Loucy (cell line): ENCODE data around the gene FUT7.

Experiments used
- H2AFZ ChIP-seq: fragments of 200-600 bp; sonication (generic); 2 replicates; pipeline ENCODE4 v1.6.0; 2016; ENCODE audit warnings: antibody characterized with exemption, mild to moderate bottlenecking, low read length, moderate library complexity
- H3F3A ChIP-seq: fragments of 200-600 bp; 2 replicates; pipeline ENCODE4 v1.6.0; 2016; ENCODE audit warnings: antibody characterized with exemption, low read depth, mild to moderate bottlenecking
- H3K27me3 ChIP-seq: fragments of 200-600 bp; sonication (generic); 2 replicates; pipeline ENCODE4 v1.6.1; 2014; ENCODE audit warnings: low read length, mild to moderate bottlenecking; ENCODE audit not compliant: insufficient read depth, poor library complexity, severe bottlenecking
- H3K36me3 ChIP-seq: fragments of 200-600 bp; sonication (generic); 2 replicates; pipeline ENCODE4 v1.6.1; 2016; ENCODE audit warnings: low read length; ENCODE audit not compliant: insufficient read depth
- H3K4me1 ChIP-seq: fragments of 200-600 bp; sonication (generic); 2 replicates; pipeline ENCODE4 v1.5.1; 2014; ENCODE audit warnings: low read length, mild to moderate bottlenecking; ENCODE audit not compliant: insufficient read depth, poor library complexity, severe bottlenecking
- H3K4me2 ChIP-seq: fragments of 200-600 bp; sonication (generic); 2 replicates; pipeline ENCODE4 v1.6.0; 2014; ENCODE audit warnings: antibody characterized with exemption, low read length, low read depth, mild to moderate bottlenecking; ENCODE audit not compliant: poor library complexity, severe bottlenecking
- H3K4me3 ChIP-seq: fragments of 200-600 bp; sonication (generic); 2 replicates; pipeline ENCODE4 v1.5.1; 2014; ENCODE audit warnings: low read length, mild to moderate bottlenecking, mixed read lengths; ENCODE audit not compliant: poor library complexity, severe bottlenecking
- H3K79me2 ChIP-seq: fragments of 200-600 bp; sonication (generic); 2 replicates; pipeline ENCODE4 v1.6.1; 2014; ENCODE audit warnings: low read length; ENCODE audit not compliant: insufficient read depth
- H3K9ac ChIP-seq: fragments of 200-600 bp; sonication (generic); 2 replicates; pipeline ENCODE4 v1.6.0; 2014; ENCODE audit warnings: mild to moderate bottlenecking, low read depth, low read length, moderate library complexity; ENCODE audit not compliant: poor library complexity, severe bottlenecking
- H3K9me2 ChIP-seq: fragments of 200-600 bp; sonication (generic); replicated peaks from 2 replicates; pipeline ENCODE4 v1.6.1; 2016; ENCODE audit warnings: low read depth, low read length, mixed read lengths
- H3K9me3 ChIP-seq: fragments of 200-600 bp; sonication (generic); 2 replicates; pipeline ENCODE4 v1.6.1; 2014; ENCODE audit warnings: mild to moderate bottlenecking, antibody characterized with exemption, low read length, low read depth; ENCODE audit not compliant: insufficient read depth
- H4K20me1 ChIP-seq: fragments of 200-600 bp; sonication (generic); 2 replicates; pipeline ENCODE4 v1.6.0; 2014; ENCODE audit warnings: antibody characterized with exemption, low read length, mild to moderate bottlenecking; ENCODE audit not compliant: insufficient read depth, poor library complexity, severe bottlenecking
- CTCF ChIP-seq: fragments of 200-600 bp; sonication (generic); conservative IDR thresholded peaks from 2 replicates; pipeline ENCODE4 v1.5.1; 2014; ENCODE audit warnings: mild to moderate bottlenecking, antibody characterized with exemption, low read length
- EZH2phosphoT487 ChIP-seq: fragments of 200-600 bp; IDR thresholded peaks from 2 replicates; pipeline ENCODE4 v1.6.1; 2018; ENCODE audit warnings: antibody characterized with exemption, mild to moderate bottlenecking, moderate library complexity, borderline replicate concordance

Gene FUT7

GRCh38 chr9:137070201-137070905, 38.5 kb upstream of the FUT7 start, which contains the start of gene SAPCD2:
Gene SAPCD2 (minus strand): TSS chr9:137070557. CDS start chr9:137070460, 97 bp downstream.
- Histone ChIP-seq H3K4me1 (peaks cover 24% of the 10 kb centered on the region), H3F3A (0 out of 2 replicates have a peak, but pooled peaks cover 3% of the 10 kb centered on the region), H3K79me2 (peaks cover 59% of the 10 kb centered on the region), H3K4me3 (peak within 1 kb of the TSS; percentile 87), H3K9me3 (no peaks in the 10 kb centered on the region), H3K9me2 (no peaks in the 10 kb centered on the region), H4K20me1 (peaks cover 36% of the 10 kb centered on the region), H3K27me3 (no peaks in the 10 kb centered on the region), H3K36me3 (peaks cover 2% of the 10 kb centered on the region; the same call in 1 of the 2 replicates), H2AFZ (peak within 1 kb of the TSS; percentile 67; the same call in 1 of the 2 replicates), H3K4me2 (peak within 1 kb of the TSS; percentile 98), H3K9ac (peak within 1 kb of the TSS; percentile 93)
- TF ChIP-seq CTCF (no peak), EZH2phosphoT487 (no peak)

- Histone ChIP-seq H3K4me3 (peak overlapping the region; percentile 87), H3K27me3 (no peaks in the 10 kb centered on the region), H3F3A (0 out of 2 replicates have a peak, but pooled peaks cover 3% of the 10 kb centered on the region), H3K4me2 (peak overlapping the region; percentile 98), H2AFZ (no peak overlapping the region), H3K9ac (peak overlapping the region; percentile 73), H4K20me1 (peaks cover 36% of the 10 kb centered on the region), H3K79me2 (peaks cover 59% of the 10 kb centered on the region), H3K36me3 (peaks cover 9% of the 10 kb centered on the region; the same call in 1 of the 2 replicates), H3K9me2 (no peaks in the 10 kb centered on the region), H3K4me1 (peaks cover 24% of the 10 kb centered on the region), H3K9me3 (no peaks in the 10 kb centered on the region)
- TF ChIP-seq CTCF (no peak), EZH2phosphoT487 (no peak)
Observed at GRCh38 chr9:137069508-137070091, 37.7 kb upstream of the FUT7 start.

- H3K4me2 ChIP-seq: peak overlapping the region; percentile 98
- H3K9ac ChIP-seq: peak overlapping the region; percentile 73
- TF ChIP-seq CTCF (no peak), EZH2phosphoT487 (no peak)
- H3K9me2 ChIP-seq: no peaks in the 10 kb centered on the region
- no peak overlapping the region for H2AFZ ChIP-seq
- peaks cover 59% of the 10 kb centered on the region for H3K79me2 ChIP-seq
- peak overlapping the region; percentile 87 for H3K4me3 ChIP-seq
- H3K9me3 ChIP-seq: no peaks in the 10 kb centered on the region
- peaks cover 36% of the 10 kb centered on the region for H4K20me1 ChIP-seq
- peaks cover 24% of the 10 kb centered on the region for H3K4me1 ChIP-seq
- no peaks in the 10 kb centered on the region for H3K27me3 ChIP-seq
- peaks cover 9% of the 10 kb centered on the region; the same call in 1 of the 2 replicates for H3K36me3 ChIP-seq
- H3F3A ChIP-seq: 0 out of 2 replicates have a peak, but pooled peaks cover 3% of the 10 kb centered on the region
Observed at GRCh38 chr9:137068539-137069507, 36.9 kb upstream of the FUT7 start.
